GM23338 (cell line): ENCODE results near the gene GPR179. TPM values are rescaled to one million over a fixed set of nuclear protein-coding genes. Genes with fewer than 3 reads are reported as not detected.
A peak's percentile ranks its signal among the peaks of the same experiment; 100 is the strongest.
"Not testable (repeated sequence)": the region's sequence is repeated elsewhere in the genome, so short reads cannot be mapped to it uniquely, and the experiment has no call there.

ENCODE experiments used
- ATAC-seq: fragments of 200-7000 bp; cut with Tn5 transposase; 3 replicates; pipeline ENCODE4 v1.9.1; 2020
- DNase-seq: peaks from one replicate; pipeline ENCODE4 v3.0.0-alpha.2; 2015; ENCODE audit warnings: low spot score
- H2AFZ ChIP-seq: fragments of 200-600 bp; sonication (generic); 2 replicates; pipeline ENCODE4 v1.8.0; 2016; ENCODE audit warnings: antibody characterized with exemption, mild to moderate bottlenecking, moderate library complexity
- H3F3A ChIP-seq: fragments of 200-600 bp; sonication (generic); replicated peaks from 2 replicates; pipeline ENCODE4 v1.8.0; 2017; ENCODE audit warnings: antibody characterized with exemption, mixed run types, low read depth
- H3K27ac ChIP-seq: fragments of 200-600 bp; sonication (generic); 2 replicates; pipeline ENCODE4 v1.6.1; 2016; ENCODE audit warnings: low read depth
- H3K27me3 ChIP-seq: fragments of 200-600 bp; sonication (generic); 2 replicates; pipeline ENCODE4 v1.8.0; 2016; ENCODE audit warnings: mild to moderate bottlenecking, mixed run types, moderate library complexity; ENCODE audit not compliant: insufficient read depth
- H3K36me3 ChIP-seq: fragments of 200-600 bp; sonication (generic); 2 replicates; pipeline ENCODE4 v1.8.0; 2016; ENCODE audit warnings: mild to moderate bottlenecking; ENCODE audit not compliant: insufficient read depth
- H3K4me1 ChIP-seq: fragments of 200-600 bp; sonication (generic); 2 replicates; pipeline ENCODE4 v1.8.0; 2016; ENCODE audit warnings: mild to moderate bottlenecking, moderate library complexity; ENCODE audit not compliant: insufficient read depth
- H3K4me2 ChIP-seq: fragments of 200-600 bp; sonication (generic); 2 replicates; pipeline ENCODE4 v1.7.1; 2017; ENCODE audit warnings: mixed run types
- H3K4me3 ChIP-seq: fragments of 200-600 bp; sonication (generic); 2 replicates; pipeline ENCODE4 v1.6.1; 2016; ENCODE audit warnings: mixed run types
- H3K79me2 ChIP-seq: fragments of 200-600 bp; sonication (generic); replicated peaks from 2 replicates; pipeline ENCODE4 v1.8.0; 2017; ENCODE audit warnings: mild to moderate bottlenecking; ENCODE audit not compliant: insufficient read depth
- H3K9me2 ChIP-seq: fragments of 200-600 bp; sonication (generic); 2 replicates; pipeline ENCODE4 v1.8.0; 2017; ENCODE audit not compliant: insufficient read depth
- H4K20me1 ChIP-seq: fragments of 200-600 bp; sonication (generic); replicated peaks from 2 replicates; pipeline ENCODE4 v1.8.0; 2017; ENCODE audit warnings: mild to moderate bottlenecking; ENCODE audit not compliant: insufficient read depth
- H3K27ac Mint-ChIP-seq: 2 replicates; pipeline ENCODE4 v1.8.0; 2020; ENCODE audit warnings: inconsistent platforms, mild to moderate bottlenecking, moderate library complexity, mixed read lengths
- H3K27me3 Mint-ChIP-seq: 3 replicates; pipeline ENCODE4 v1.8.0; 2022; ENCODE audit warnings: low read depth, mild to moderate bottlenecking, moderate library complexity, mixed read lengths, inconsistent platforms; ENCODE audit not compliant: insufficient read depth, poor library complexity
- H3K36me3 Mint-ChIP-seq: 3 replicates; pipeline ENCODE4 v1.8.0; 2021; ENCODE audit warnings: low read depth, mild to moderate bottlenecking, inconsistent platforms, moderate library complexity, mixed read lengths
- H3K4me1 Mint-ChIP-seq: 3 replicates; pipeline ENCODE4 v1.8.0; 2020; ENCODE audit warnings: mild to moderate bottlenecking, inconsistent platforms, mixed read lengths
- H3K4me3 Mint-ChIP-seq: 3 replicates; pipeline ENCODE4 v1.8.0; 2021; ENCODE audit warnings: moderate library complexity, mild to moderate bottlenecking, inconsistent platforms, mixed read lengths
- H3K9me3 Mint-ChIP-seq: 3 replicates; pipeline ENCODE4 v1.8.0; 2020; ENCODE audit warnings: moderate library complexity, mild to moderate bottlenecking, inconsistent platforms, mixed read lengths
- POLR2AphosphoS5 ChIP-seq: IDR thresholded peaks from 2 replicates; pipeline ENCODE4 v1.6.1; 2016; ENCODE audit warnings: antibody characterized with exemption, low read depth
- polyA plus RNA-seq: library from polyadenylated mRNA; unstranded; fragments of >200 nt; fragmentation: Nextera tagmentation; extraction: Ambion mirVana; gene quantifications from 2 replicates; pipeline ENCODE4 v1.2.1, GENCODE V29; 2016
- total RNA-seq: library from RNA; depleted of rRNA; stranded (reverse); fragments of >200 nt; shearing (Covaris generic); gene quantifications from 2 replicates; pipeline ENCODE4 v1.2.3, GENCODE V29; 2014
- TF ChIP-seq, protein P1 (sequence below), 2 experiments: fragments of 200-600 bp in 1 of 2; sonication (generic) in 1 of 2; conservative IDR thresholded peaks; 2 replicates each; pipeline versions ENCODE4 v1.5.1 to v1.6.1; 2016 to 2017; ENCODE audit warnings: antibody characterized with exemption in 2 of 2, low read depth in 2 of 2, mild to moderate bottlenecking in 2 of 2, moderate library complexity in 1 of 2

Gene GPR179
- total and polyA plus RNA-seq, 2 experiments from 2014 or later, result 0.03 TPM

DNA sequence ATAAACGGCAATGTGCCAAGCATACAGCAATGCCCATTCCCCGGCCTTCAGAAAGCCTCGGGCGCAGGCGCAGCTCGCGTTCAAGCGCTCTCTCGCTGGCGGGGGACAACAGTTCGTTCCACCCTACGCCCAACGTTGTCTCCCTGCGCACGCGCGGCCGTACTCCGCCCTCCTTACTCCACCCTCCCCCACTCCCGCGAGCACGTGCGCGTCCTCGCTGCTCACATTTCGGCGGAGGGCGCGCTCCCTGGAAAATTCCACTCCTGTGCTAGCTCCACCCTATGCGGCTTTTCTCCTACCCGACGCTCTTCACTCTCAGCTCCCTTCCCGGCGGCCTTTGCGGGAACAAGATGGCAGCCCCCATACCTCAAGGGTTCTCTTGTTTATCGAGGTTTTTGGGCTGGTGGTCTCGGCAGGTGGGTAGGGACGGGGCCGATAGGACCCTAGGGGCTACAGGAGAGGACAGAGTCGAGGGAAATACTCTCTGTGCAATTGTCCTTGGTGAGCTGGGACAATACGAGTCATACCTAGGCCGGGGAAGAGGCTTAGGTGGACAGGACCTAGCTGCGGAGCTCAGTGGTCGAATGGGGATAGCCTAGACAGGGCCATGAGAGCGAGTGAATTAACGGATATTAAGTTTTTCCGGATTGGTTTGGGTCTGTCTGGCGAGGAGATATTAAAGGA lies 46.8 kb downstream of the GPR179 start, which contains the start of gene MRPL45:
Gene MRPL45 (plus strand): TSS at position 335 of the 684 bp plus-strand sequence. CDS start 16 bp downstream, at position 351.
- not testable (repeated sequence) for H4K20me1 ChIP-seq, H3K9me2 ChIP-seq, H3K27me3 Mint-ChIP-seq, H2AFZ ChIP-seq, H3K79me2 ChIP-seq, H3K9me3 Mint-ChIP-seq, H3K4me1 Mint-ChIP-seq, H3K27me3 ChIP-seq, H3K36me3 ChIP-seq, H3K4me1 ChIP-seq, H3F3A ChIP-seq
- ATAC-seq, result peak; percentile 96
- Mint-ChIP-seq H3K36me3 (peaks cover 20% of the 10 kb centered on the region; the same call in 2 of the 3 replicates), H3K4me3 (peak within 1 kb of the TSS; percentile 99), H3K27ac (peak within 1 kb of the TSS; percentile 99)
- peak within 1 kb of the TSS; percentile 75 for H3K4me3 ChIP-seq
- TF ChIP-seq POLR2AphosphoS5, result peak; percentile 47
- peak; percentile 98 for DNase-seq
- H3K27ac ChIP-seq, result peak within 1 kb of the TSS; percentile 85; the same call in 1 of the 2 replicates
- H3K4me2 ChIP-seq, result peak within 1 kb of the TSS; percentile 80

DNA sequence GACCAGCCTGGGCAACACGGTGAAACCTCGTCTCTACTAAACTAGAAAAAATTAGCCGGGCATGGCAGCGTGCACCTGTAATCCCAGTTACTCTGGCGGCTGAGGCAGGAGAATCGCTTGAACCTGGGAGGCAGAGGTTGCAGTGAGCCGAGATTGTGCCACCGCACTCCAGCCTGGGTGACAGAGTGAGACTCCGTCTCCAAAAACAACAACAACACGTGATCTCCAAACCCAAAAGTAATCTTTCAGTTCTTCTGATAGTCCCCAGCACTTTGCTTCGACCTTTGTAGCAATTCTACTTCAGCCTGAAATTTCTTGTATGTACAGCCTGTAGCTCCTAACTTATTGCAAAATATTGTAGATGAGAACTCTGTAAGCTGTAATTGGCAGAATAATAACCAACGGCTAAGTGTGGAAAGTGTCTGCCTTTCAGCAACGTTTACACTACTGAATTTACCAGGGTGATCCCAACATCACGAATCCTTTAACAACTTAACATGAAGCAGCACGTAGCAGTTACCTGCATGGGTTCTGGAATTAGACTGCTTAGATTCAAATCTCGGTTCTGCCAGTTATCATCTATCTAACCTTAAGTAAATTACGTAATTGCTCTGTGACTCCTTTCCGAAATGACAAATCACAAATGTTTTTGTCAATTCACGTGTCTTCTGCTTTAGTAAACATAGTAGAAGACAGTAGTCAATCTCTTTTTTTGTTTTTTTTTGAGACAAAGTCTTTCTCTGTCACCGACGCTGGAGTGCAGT lies 48.0 kb downstream of the GPR179 start:
- H3K4me1 ChIP-seq, H4K20me1 ChIP-seq, DNase-seq, H3K4me1 Mint-ChIP-seq, H3K27me3 ChIP-seq, H2AFZ ChIP-seq, H3K79me2 ChIP-seq, ATAC-seq, H3K27me3 Mint-ChIP-seq, H3K4me3 ChIP-seq, H3K27ac Mint-ChIP-seq, H3K36me3 ChIP-seq, H3K27ac ChIP-seq, H3K9me3 Mint-ChIP-seq, H3K9me2 ChIP-seq, H3K36me3 Mint-ChIP-seq, H3F3A ChIP-seq: not testable (repeated sequence)
- peak overlapping the region; percentile 72; the same call in 1 of the 2 replicates for H3K4me2 ChIP-seq
- peak overlapping the region; percentile 21; the same call in 2 of the 3 replicates for H3K4me3 Mint-ChIP-seq

DNA sequence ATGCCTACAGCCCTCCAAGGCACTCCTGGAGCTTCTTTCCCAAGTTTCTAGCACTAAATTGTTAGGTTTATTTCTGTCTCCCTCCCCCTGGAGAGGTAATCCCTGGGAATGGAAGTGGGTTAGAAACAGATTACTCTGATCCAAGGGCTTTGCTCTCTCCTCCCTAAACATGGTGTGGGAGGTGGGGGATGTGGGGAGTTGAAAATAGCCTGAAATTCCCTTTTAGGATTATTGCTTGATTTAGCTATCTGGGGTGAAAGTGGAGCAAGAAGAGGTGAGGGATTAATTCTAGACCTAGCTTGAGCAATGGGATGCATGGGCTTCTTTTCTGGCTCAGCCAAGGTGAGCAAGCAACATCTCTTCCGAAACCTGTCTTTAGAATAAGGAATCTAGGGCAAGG lies 54.0 kb downstream of the GPR179 start:
- not testable (repeated sequence) for H3K4me3 Mint-ChIP-seq, DNase-seq, H3K9me3 Mint-ChIP-seq

DNA sequence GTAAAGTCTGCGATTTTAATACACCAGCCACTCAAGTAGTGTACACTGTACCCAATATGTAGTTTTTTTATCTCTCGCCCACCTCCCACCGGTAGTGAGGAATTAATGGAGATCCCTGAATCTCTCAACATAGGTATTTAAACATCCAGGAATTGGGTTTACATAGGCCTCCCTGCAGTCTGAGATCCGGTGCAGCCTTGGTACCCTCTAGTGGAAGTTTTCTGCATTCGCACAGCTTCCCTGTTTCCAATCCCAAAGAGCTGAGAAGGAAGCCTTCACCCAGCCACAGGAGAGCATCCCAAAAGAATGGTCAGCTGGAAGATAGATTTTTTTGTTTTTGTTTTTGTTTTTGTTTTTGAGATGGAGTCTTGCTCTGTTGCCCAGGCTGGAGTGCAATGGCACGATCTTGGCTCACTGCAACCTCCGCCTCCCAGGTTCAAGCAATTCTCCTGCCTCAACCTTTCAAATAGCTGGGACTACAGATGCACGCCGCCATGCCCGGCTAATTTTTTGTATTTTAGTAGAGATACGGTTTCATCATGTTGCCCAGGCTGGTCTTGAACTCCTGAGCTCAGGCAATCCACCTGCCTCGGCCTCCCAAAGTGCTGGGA lies 55.4 kb downstream of the GPR179 start:
- not testable (repeated sequence) for H2AFZ ChIP-seq, H3K36me3 Mint-ChIP-seq, H3K9me3 Mint-ChIP-seq, H3K9me2 ChIP-seq, H3K4me1 ChIP-seq, H3K4me3 Mint-ChIP-seq, H3K4me3 ChIP-seq, H3K79me2 ChIP-seq, H3K27me3 Mint-ChIP-seq, H3K27me3 ChIP-seq, H3K4me1 Mint-ChIP-seq, H3K36me3 ChIP-seq, H4K20me1 ChIP-seq, H3F3A ChIP-seq, H3K4me2 ChIP-seq, H3K27ac Mint-ChIP-seq, H3K27ac ChIP-seq
- ATAC-seq, result peak; percentile 92
- TF ChIP-seq, protein P1, sequence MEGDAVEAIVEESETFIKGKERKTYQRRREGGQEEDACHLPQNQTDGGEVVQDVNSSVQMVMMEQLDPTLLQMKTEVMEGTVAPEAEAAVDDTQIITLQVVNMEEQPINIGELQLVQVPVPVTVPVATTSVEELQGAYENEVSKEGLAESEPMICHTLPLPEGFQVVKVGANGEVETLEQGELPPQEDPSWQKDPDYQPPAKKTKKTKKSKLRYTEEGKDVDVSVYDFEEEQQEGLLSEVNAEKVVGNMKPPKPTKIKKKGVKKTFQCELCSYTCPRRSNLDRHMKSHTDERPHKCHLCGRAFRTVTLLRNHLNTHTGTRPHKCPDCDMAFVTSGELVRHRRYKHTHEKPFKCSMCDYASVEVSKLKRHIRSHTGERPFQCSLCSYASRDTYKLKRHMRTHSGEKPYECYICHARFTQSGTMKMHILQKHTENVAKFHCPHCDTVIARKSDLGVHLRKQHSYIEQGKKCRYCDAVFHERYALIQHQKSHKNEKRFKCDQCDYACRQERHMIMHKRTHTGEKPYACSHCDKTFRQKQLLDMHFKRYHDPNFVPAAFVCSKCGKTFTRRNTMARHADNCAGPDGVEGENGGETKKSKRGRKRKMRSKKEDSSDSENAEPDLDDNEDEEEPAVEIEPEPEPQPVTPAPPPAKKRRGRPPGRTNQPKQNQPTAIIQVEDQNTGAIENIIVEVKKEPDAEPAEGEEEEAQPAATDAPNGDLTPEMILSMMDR (conservative IDR thresholded peaks at IDR 0.05; ENCODE audit: low read depth in 2 of 2), result peak in 1 of 2 experiments; percentile 41; a peak in 2 of 4 replicates
- peak; percentile 52 for DNase-seq

More for the DNA sequence above, 54.0 kb downstream of the GPR179 start:
- ATAC-seq, H3F3A ChIP-seq, H3K9me2 ChIP-seq, H3K27me3 Mint-ChIP-seq, H2AFZ ChIP-seq, H3K36me3 ChIP-seq, H3K4me1 Mint-ChIP-seq, H3K4me2 ChIP-seq, H3K79me2 ChIP-seq, H3K4me3 ChIP-seq, H3K27ac ChIP-seq, H3K27ac Mint-ChIP-seq, H3K36me3 Mint-ChIP-seq, H4K20me1 ChIP-seq, H3K27me3 ChIP-seq, H3K4me1 ChIP-seq: not testable (repeated sequence)

DNA sequence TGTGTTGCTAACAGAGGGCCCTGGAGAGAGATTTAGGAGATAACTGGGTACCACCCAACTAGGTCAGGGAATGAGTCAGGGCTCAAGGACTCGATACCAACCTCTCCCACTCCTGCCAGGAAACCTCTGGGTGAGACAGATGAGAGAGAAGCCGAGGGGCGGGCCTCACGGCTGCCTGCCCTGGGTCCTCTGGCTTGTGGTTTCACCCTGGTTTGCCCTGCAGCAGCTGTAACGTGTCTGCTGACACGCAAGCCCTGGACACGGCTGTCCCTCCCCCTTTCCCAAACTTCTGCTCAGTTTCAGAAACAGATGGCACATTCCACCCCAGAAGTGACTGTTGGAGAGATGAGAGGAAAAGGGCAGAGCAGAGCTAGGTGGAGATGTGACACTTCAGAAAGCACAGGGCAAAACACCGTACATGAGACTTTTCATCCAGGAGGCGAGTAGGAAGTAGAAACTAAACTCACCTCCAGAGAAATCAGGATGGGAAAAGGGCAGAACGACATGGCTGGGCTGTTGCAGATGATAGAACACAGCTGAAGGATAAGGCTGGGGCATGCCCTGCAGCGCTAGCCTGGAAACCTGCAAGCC lies 57.2 kb downstream of the GPR179 start:
- H3K9me3 Mint-ChIP-seq, H3K36me3 ChIP-seq, H3K27ac Mint-ChIP-seq, H3K36me3 Mint-ChIP-seq, H3F3A ChIP-seq, H3K9me2 ChIP-seq, DNase-seq, H3K4me1 ChIP-seq, H3K4me3 Mint-ChIP-seq, H3K4me2 ChIP-seq, H3K4me1 Mint-ChIP-seq, H3K4me3 ChIP-seq, H4K20me1 ChIP-seq, H3K27ac ChIP-seq, H3K27me3 Mint-ChIP-seq, H3K27me3 ChIP-seq, H3K79me2 ChIP-seq: not testable (repeated sequence)
- peak overlapping the region; percentile 86; the same call in 1 of the 2 replicates for H2AFZ ChIP-seq
- peak; percentile 38 for ATAC-seq
